Body of pancreas (tissue), 4 donors: ENCODE results near the gene NEGR1. TPM values are rescaled to one million over a fixed set of nuclear protein-coding genes. Genes with fewer than 3 reads are reported as not detected.

Source experiments
- ATAC-seq: fragments of 150-250 bp; one replicate; pipeline ENCODE4 v1.9.1; 2016
- DNase-seq, 4 donors: peaks; one replicate each; pipeline ENCODE4 v3.0.0-alpha.2; 2019
- H3K27ac ChIP-seq, 4 donors: fragments of 200-600 bp; sonication (generic); 1 replicate in 3 of 4; 2 replicates in 1 of 4; pipeline versions ENCODE4 v1.5.1 to v1.6.1; 2016 to 2019; ENCODE audit warnings: mild to moderate bottlenecking in 1 of 4, mixed read lengths in 1 of 4, moderate library complexity in 1 of 4
- H3K27me3 ChIP-seq, 2 donors: fragments of 200-600 bp; sonication (generic); one replicate each; pipeline ENCODE4 v1.6.0; 2016; ENCODE audit warnings: mild to moderate bottlenecking in 1 of 2
- H3K36me3 ChIP-seq, 2 donors: fragments of 200-600 bp; sonication (generic); replicated peaks in 1 of 2; 2 replicates each; pipeline ENCODE4 v1.5.1; 2016; ENCODE audit warnings: low read depth in 2 of 2; ENCODE audit not compliant: insufficient read depth in 1 of 2
- H3K4me1 ChIP-seq: fragments of 200-600 bp; sonication (generic); one replicate; pipeline ENCODE4 v1.6.0; 2016
- H3K4me3 ChIP-seq, 2 donors: fragments of 200-600 bp; sonication (generic); 1 replicate in 1 of 2; 2 replicates in 1 of 2; pipeline ENCODE4 v1.5.1; 2016 to 2019
- H3K9me3 ChIP-seq, 3 donors: fragments of 200-600 bp; sonication (generic); 1 replicate in 2 of 3; 2 replicates in 1 of 3; pipeline ENCODE4 v1.5.1; 2016
- CTCF ChIP-seq, 7 experiments: fragments of 450-650 bp in 4 of 7; fragments of 200-600 bp in 3 of 7; sonication (generic) in 3 of 7; IDR thresholded peaks; one replicate each; pipeline ENCODE4 v1.5.1; 2016 to 2019; ENCODE audit warnings: antibody characterized with exemption in 7 of 7
- POLR2A ChIP-seq, 3 donors: fragments of 450-650 bp; IDR thresholded peaks; one replicate each; pipeline ENCODE4 v1.6.1; 2016; ENCODE audit warnings: antibody characterized with exemption in 3 of 3, mild to moderate bottlenecking in 2 of 3
- WGBS, 2 donors: methylation state at CpG; one replicate each; pipeline ENCODE4 v1.1.5; 2017; 5-methylcytosine and 5-hydroxymethylcytosine counted together
- intact Hi-C: fragments of 100-400 bp; cut with DNase I; formaldehyde crosslinking; loops from one replicate; pipeline ENCODE4 v1.15.1; 2023
- total RNA-seq, 2 donors: library from RNA; depleted of rRNA; stranded (reverse); fragments of >200 nt; gene quantifications; one replicate each; pipeline ENCODE4 v1.1.0, GENCODE V29; 2016

The NEGR1 gene
- total RNA-seq, 2 donors from 2014 or later = 6.3 to 9.6 TPM

GRCh38 chr1:71417421-71417820 is 864.9 kb downstream of the NEGR1 start:
- no peaks in the 10 kb centered on the region for H3K4me1 ChIP-seq
- intact Hi-C loops = no loop called here
- ATAC-seq (no peak), DNase-seq (no peak)
- no peaks in the 10 kb centered on the region for H3K27me3 ChIP-seq
- no peaks in the 10 kb centered on the region for H3K36me3 ChIP-seq
- H3K4me3 ChIP-seq = no peak overlapping the region
- TF ChIP-seq POLR2A (IDR thresholded peaks at IDR 0.05) (no peak), CTCF (IDR thresholded peaks at IDR 0.05) (no peak)
- H3K27ac ChIP-seq = no peak overlapping the region
- 63 to 64% methylated on average over 3 of the region's 3 CpGs for WGBS, 2 donors
- H3K9me3 ChIP-seq = no peaks in the 10 kb centered on the region

GRCh38 chr1:71414179-71414578 is 868.2 kb downstream of the NEGR1 start:
- ATAC-seq (no peak), DNase-seq (no peak)
- H3K27ac ChIP-seq = no peak overlapping the region
- H3K9me3 ChIP-seq = no peaks in the 10 kb centered on the region
- no peak overlapping the region for H3K4me3 ChIP-seq
- no peaks in the 10 kb centered on the region for H3K27me3 ChIP-seq
- intact Hi-C loops = no loop called here
- H3K4me1 ChIP-seq = no peaks in the 10 kb centered on the region
- TF ChIP-seq CTCF (IDR thresholded peaks at IDR 0.05) (no peak), POLR2A (IDR thresholded peaks at IDR 0.05) (no peak)
- H3K36me3 ChIP-seq = no peaks in the 10 kb centered on the region
- 17 to 27% methylated on average over 2 of the region's 2 CpGs for WGBS, 2 donors

GRCh38 chr1:71413441-71414175 is 868.7 kb downstream of the NEGR1 start:
- no peak for DNase-seq
- Histone ChIP-seq H3K36me3 (no peaks in the 10 kb centered on the region), H3K4me1 (no peaks in the 10 kb centered on the region), H3K9me3 (no peaks in the 10 kb centered on the region), H3K27me3 (no peaks in the 10 kb centered on the region), H3K27ac (no peak overlapping the region), H3K4me3 (no peak overlapping the region)
- intact Hi-C loops = no loop called here
- ATAC-seq = no peak
- whole genome bisulfite sequencing, 2 donors = 38 to 44% methylated on average over 3 of the region's 3 CpGs
- no peak for TF ChIP-seq CTCF (IDR thresholded peaks at IDR 0.05)
- TF ChIP-seq POLR2A (IDR thresholded peaks at IDR 0.05) = no peak

- ATAC-seq = no peak
- no peak for TF ChIP-seq CTCF (IDR thresholded peaks at IDR 0.05)
These were observed 882.3 kb downstream of the NEGR1 start for GRCh38 chr1:71400050-71400449.

GRCh38 chr1:71399594-71399993 is 882.7 kb downstream of the NEGR1 start:
- no peaks in the 10 kb centered on the region for H3K36me3 ChIP-seq
- H3K4me1 ChIP-seq = no peaks in the 10 kb centered on the region
- no peak for TF ChIP-seq CTCF (IDR thresholded peaks at IDR 0.05)
- TF ChIP-seq POLR2A (IDR thresholded peaks at IDR 0.05) = no peak
- DNase-seq = no peak
- H3K27ac ChIP-seq = no peak overlapping the region
- 52 to 54% methylated on average over 2 of the region's 2 CpGs for WGBS, 2 donors
- H3K27me3 ChIP-seq = no peaks in the 10 kb centered on the region
- no peak overlapping the region for H3K4me3 ChIP-seq
- ATAC-seq = no peak
- peaks cover 0 to 3% (median 0%) of the 10 kb centered on the region in 3 donors for H3K9me3 ChIP-seq
- intact Hi-C loops = no loop called here

More at GRCh38 chr1:71400050-71400449, 882.3 kb downstream of the NEGR1 start:
- Histone ChIP-seq H3K27ac (no peak overlapping the region), H3K9me3 (no peaks in the 10 kb centered on the region), H3K27me3 (no peaks in the 10 kb centered on the region), H3K36me3 (no peaks in the 10 kb centered on the region), H3K4me1 (no peaks in the 10 kb centered on the region), H3K4me3 (no peak overlapping the region)
- intact Hi-C loops = no loop called here
- DNase-seq = no peak
